Measurements from ENCODE around the gene GCA.

- no peak; the same call in 1 of the 2 replicates for TF ChIP-seq CTCF (IDR thresholded peaks at IDR 0.05; ENCODE audit: low read length)
- no peak for TF ChIP-seq EZH2 (IDR thresholded peaks at IDR 0.05; ENCODE audit: borderline replicate concordance, low read length)
These were observed at the start of gene GCA for GRCh38 chr2:162343824-162344616.
